ENCODE data around the gene TMEM129. TPM values are rescaled to one million over a fixed set of nuclear protein-coding genes. Genes with fewer than 3 reads are reported as not detected.

TMEM129 gene
- total and polyA plus RNA-seq, 2 experiments from 2014 or later, result 16.4 to 64.4 TPM

- no peak for TF ChIP-seq REST (IDR thresholded peaks at IDR 0.05; ENCODE audit: unreplicated experiment)
- no peak for TF ChIP-seq STAT1 (IDR thresholded peaks at IDR 0.05; ENCODE audit: unreplicated experiment)
- no peak for TF ChIP-seq ETS1 (IDR thresholded peaks at IDR 0.05)
- TF ChIP-seq ZNF462 (CRISPR knock-in tag; IDR thresholded peaks at IDR 0.05), result no peak
- TF ChIP-seq EZH2phosphoT487 (IDR thresholded peaks at IDR 0.05; ENCODE audit: unreplicated experiment), result no peak
These were observed 32.2 kb upstream of the TMEM129 start (continued) for GRCh38 chr4:1753294-1753696.

All from GM23338 (cell line).